ENCODE data around the gene MED1.

MED1 gene

GRCh38 chr17:39364236-39365025 is 86.6 kb downstream of the MED1 start:
- no peak for TF ChIP-seq CTCF (IDR thresholded peaks at IDR 0.05)
- Mint-ChIP-seq H3K27me3 (ENCODE audit: low read depth, poor library complexity) (peaks cover 2% of the 10 kb centered on the region), H3K4me1 (no peaks in the 10 kb centered on the region), H3K4me3 (no peak overlapping the region), H3K36me3 (ENCODE audit: low read depth) (peaks cover 9% of the 10 kb centered on the region), H3K27ac (no peak overlapping the region), H3K9me3 (peaks cover 3% of the 10 kb centered on the region)
- DNase-seq = no peak

GRCh38 chr17:39361064-39361463 is 90.0 kb downstream of the MED1 start:
- Mint-ChIP-seq H3K9me3 (no peaks in the 10 kb centered on the region), H3K4me1 (no peaks in the 10 kb centered on the region), H3K27ac (no peak overlapping the region), H3K27me3 (ENCODE audit: low read depth, poor library complexity) (peaks cover 2% of the 10 kb centered on the region), H3K36me3 (ENCODE audit: low read depth) (peaks cover 10% of the 10 kb centered on the region), H3K4me3 (no peak overlapping the region)
- no peak for TF ChIP-seq CTCF (IDR thresholded peaks at IDR 0.05)
- DNase-seq = no peak

- H3K27ac Mint-ChIP-seq = no peak overlapping the region
Measured at GRCh38 chr17:39360537-39360936, 90.5 kb downstream of the MED1 start.

GRCh38 chr17:39359994-39360393 is 91.1 kb downstream of the MED1 start:
- Mint-ChIP-seq H3K36me3 (ENCODE audit: low read depth) (peaks cover 10% of the 10 kb centered on the region), H3K27me3 (ENCODE audit: low read depth, poor library complexity) (peaks cover 2% of the 10 kb centered on the region), H3K27ac (no peak overlapping the region), H3K9me3 (no peaks in the 10 kb centered on the region), H3K4me3 (no peak overlapping the region), H3K4me1 (no peaks in the 10 kb centered on the region)
- TF ChIP-seq CTCF (IDR thresholded peaks at IDR 0.05) = no peak
- DNase-seq = no peak

More at GRCh38 chr17:39360537-39360936, 90.5 kb downstream of the MED1 start:
- no peak for TF ChIP-seq CTCF (IDR thresholded peaks at IDR 0.05)
- no peaks in the 10 kb centered on the region for H3K9me3 Mint-ChIP-seq
- H3K36me3 Mint-ChIP-seq (ENCODE audit: low read depth) = peaks cover 10% of the 10 kb centered on the region
- peaks cover 2% of the 10 kb centered on the region for H3K27me3 Mint-ChIP-seq (ENCODE audit: low read depth, poor library complexity)
- DNase-seq = no peak
- no peaks in the 10 kb centered on the region for H3K4me1 Mint-ChIP-seq
- H3K4me3 Mint-ChIP-seq = no peak overlapping the region

- H3K36me3 Mint-ChIP-seq (ENCODE audit: low read depth) = peaks cover 10% of the 10 kb centered on the region
- H3K4me3 Mint-ChIP-seq = no peak overlapping the region
- DNase-seq = no peak
- H3K27ac Mint-ChIP-seq = no peak overlapping the region
- H3K9me3 Mint-ChIP-seq = no peaks in the 10 kb centered on the region
- no peak for TF ChIP-seq CTCF (IDR thresholded peaks at IDR 0.05)
- H3K27me3 Mint-ChIP-seq (ENCODE audit: low read depth, poor library complexity) = peaks cover 3% of the 10 kb centered on the region
- H3K4me1 Mint-ChIP-seq = no peaks in the 10 kb centered on the region
Measured at GRCh38 chr17:39357986-39358385, 93.1 kb downstream of the MED1 start.

GRCh38 chr17:39357488-39357887 is 93.6 kb downstream of the MED1 start:
- Mint-ChIP-seq H3K27ac (no peak overlapping the region), H3K4me1 (no peaks in the 10 kb centered on the region), H3K9me3 (no peaks in the 10 kb centered on the region), H3K4me3 (no peak overlapping the region), H3K27me3 (ENCODE audit: low read depth, poor library complexity) (peaks cover 3% of the 10 kb centered on the region), H3K36me3 (ENCODE audit: low read depth) (peaks cover 10% of the 10 kb centered on the region)
- DNase-seq = no peak
- TF ChIP-seq CTCF (IDR thresholded peaks at IDR 0.05) = no peak
